GM21381 (cell line): ENCODE results near the gene LRP1-AS.

Source experiments
- ATAC-seq: cut with Tn5 transposase; IDR thresholded peaks from one replicate; pipeline ENCODE4 v1.9.1; 2021; ENCODE audit warnings: mild to moderate bottlenecking, moderate library complexity; ENCODE audit not compliant: unreplicated experiment

Gene LRP1-AS

GRCh38 chr12:57160741-57161140 lies 13.3 kb upstream of the LRP1-AS start:
- no peak for ATAC-seq

- ATAC-seq, result no peak
Measured at GRCh38 chr12:57160040-57160439, 12.6 kb upstream of the LRP1-AS start.

GRCh38 chr12:57159311-57159710 lies 11.9 kb upstream of the LRP1-AS start:
- no peak for ATAC-seq

- ATAC-seq, result no peak
Measured at GRCh38 chr12:57158665-57159064, 11.2 kb upstream of the LRP1-AS start.

- no peak for ATAC-seq
Measured at GRCh38 chr12:57158186-57158585, 10.8 kb upstream of the LRP1-AS start.

- no peak for ATAC-seq
Measured at GRCh38 chr12:57157588-57158173, 10.3 kb upstream of the LRP1-AS start.

GRCh38 chr12:57156701-57157403 lies 9.4 kb upstream of the LRP1-AS start:
- ATAC-seq, result no peak

- no peak for ATAC-seq
Measured at GRCh38 chr12:57154804-57155434, 7.5 kb upstream of the LRP1-AS start.

- no peak for ATAC-seq
Measured at GRCh38 chr12:57154076-57154475, 6.7 kb upstream of the LRP1-AS start.

GRCh38 chr12:57153415-57153997 lies 6.1 kb upstream of the LRP1-AS start:
- no peak for ATAC-seq

- ATAC-seq, result no peak
Measured at GRCh38 chr12:57152639-57153038, 5.2 kb upstream of the LRP1-AS start.

- no peak for ATAC-seq
Measured at GRCh38 chr12:57151741-57152630, 4.6 kb upstream of the LRP1-AS start.

GRCh38 chr12:57150400-57151000 lies 3.1 kb upstream of the LRP1-AS start:
- no peak for ATAC-seq

GRCh38 chr12:57149245-57149900 lies 2.0 kb upstream of the LRP1-AS start:
- no peak for ATAC-seq

- no peak for ATAC-seq
Measured at GRCh38 chr12:57148469-57149244, 1.2 kb upstream of the LRP1-AS start.

GRCh38 chr12:57146092-57146491 lies 1.3 kb downstream of the LRP1-AS start:
- no peak for ATAC-seq

GRCh38 chr12:57145460-57146059 lies 1.9 kb downstream of the LRP1-AS start:
- ATAC-seq, result no peak

- ATAC-seq, result no peak
Measured at GRCh38 chr12:57143454-57143853, 4.0 kb downstream of the LRP1-AS start.

GRCh38 chr12:57142727-57143126 lies 4.7 kb downstream of the LRP1-AS start:
- no peak for ATAC-seq
